Glutamatergic neuron (in vitro differentiated cells): ENCODE measurements around the gene SFTA2. TPM values are rescaled to one million over a fixed set of nuclear protein-coding genes. Genes with fewer than 3 reads are reported as not detected.

ENCODE experiments used
- DNase-seq: peaks from one replicate; pipeline ENCODE4 v3.0.0; 2022
- H3K27ac Mint-ChIP-seq: one replicate; pipeline ENCODE4 v1.8.0; 2020; ENCODE audit warnings: mild to moderate bottlenecking, mixed read lengths, inconsistent platforms; ENCODE audit not compliant: unreplicated experiment
- H3K27me3 Mint-ChIP-seq: one replicate; pipeline ENCODE4 v1.8.0; 2020; ENCODE audit warnings: mild to moderate bottlenecking, moderate library complexity, mixed read lengths, inconsistent platforms; ENCODE audit not compliant: unreplicated experiment
- H3K36me3 Mint-ChIP-seq: one replicate; pipeline ENCODE4 v1.8.0; 2020; ENCODE audit warnings: mild to moderate bottlenecking, mixed read lengths, inconsistent platforms; ENCODE audit not compliant: unreplicated experiment
- H3K4me1 Mint-ChIP-seq: one replicate; pipeline ENCODE4 v1.8.0; 2020; ENCODE audit warnings: mild to moderate bottlenecking, low read depth, mixed read lengths, inconsistent platforms; ENCODE audit not compliant: unreplicated experiment
- H3K4me3 Mint-ChIP-seq: one replicate; pipeline ENCODE4 v1.8.0; 2020; ENCODE audit warnings: mild to moderate bottlenecking, mixed read lengths, inconsistent platforms; ENCODE audit not compliant: unreplicated experiment
- H3K9me3 Mint-ChIP-seq: one replicate; pipeline ENCODE4 v1.8.0; 2020; ENCODE audit warnings: mild to moderate bottlenecking, moderate library complexity, mixed read lengths, inconsistent platforms; ENCODE audit not compliant: unreplicated experiment
- CTCF ChIP-seq: fragments of 200-600 bp; sonication (generic); IDR thresholded peaks from one replicate; pipeline ENCODE4 v1.5.0; 2021; ENCODE audit not compliant: partially characterized antibody, unreplicated experiment
- long read RNA-seq: library from polyadenylated mRNA; unstranded; transcript quantifications from one replicate; pipeline ENCODE4 v2.0.0, GENCODE V29; 2020; ENCODE audit not compliant: unreplicated experiment
- total RNA-seq: library from RNA; stranded (reverse); fragmentation: NEBNext Ultra II Directional; extraction: Animal tissue kit (Norgen Biotek cat#: 25700); gene quantifications from one replicate; pipeline ENCODE4 v1.2.1, GENCODE V29; 2021; ENCODE audit not compliant: unreplicated experiment

SFTA2 gene
- not detected for total RNA-seq
- long read RNA-seq, result 0 reads

GRCh38 chr6:30931969-30932645 is at the start of gene SFTA2:
Gene SFTA2, minus strand, starts transcription at chr6:30932170. Its CDS starts 74 bp downstream, at chr6:30932096.
- H3K4me1 Mint-ChIP-seq, result no peaks in the 10 kb centered on the region
- TF ChIP-seq CTCF, result no peak
- no peak within 1 kb of the TSS for H3K27ac Mint-ChIP-seq
- peaks cover 5% of the 10 kb centered on the region for H3K9me3 Mint-ChIP-seq
- DNase-seq, result no peak
- H3K4me3 Mint-ChIP-seq, result no peak within 1 kb of the TSS
- peaks cover 19% of the 10 kb centered on the region for H3K36me3 Mint-ChIP-seq
- H3K27me3 Mint-ChIP-seq, result peaks cover 4% of the 10 kb centered on the region

- H3K4me3 Mint-ChIP-seq, result no peak overlapping the region
- H3K4me1 Mint-ChIP-seq, result no peaks in the 10 kb centered on the region
- peaks cover 5% of the 10 kb centered on the region for H3K36me3 Mint-ChIP-seq
- DNase-seq, result no peak
- peaks cover 2% of the 10 kb centered on the region for H3K27me3 Mint-ChIP-seq
- TF ChIP-seq CTCF, result no peak
- H3K27ac Mint-ChIP-seq, result no peak overlapping the region
- no peaks in the 10 kb centered on the region for H3K9me3 Mint-ChIP-seq
These were observed 47.7 kb upstream of the SFTA2 start for GRCh38 chr6:30979690-30980089.

- H3K27ac Mint-ChIP-seq, result no peak overlapping the region
- H3K36me3 Mint-ChIP-seq, result peaks cover 5% of the 10 kb centered on the region
- DNase-seq, result no peak
- no peaks in the 10 kb centered on the region for H3K4me1 Mint-ChIP-seq
- peaks cover 2% of the 10 kb centered on the region for H3K27me3 Mint-ChIP-seq
- TF ChIP-seq CTCF, result no peak
- H3K4me3 Mint-ChIP-seq, result no peak overlapping the region
- H3K9me3 Mint-ChIP-seq, result no peaks in the 10 kb centered on the region
These were observed 47.2 kb upstream of the SFTA2 start for GRCh38 chr6:30979141-30979540.

GRCh38 chr6:30974490-30975252 is 42.7 kb upstream of the SFTA2 start:
- DNase-seq, result no peak
- no peak for TF ChIP-seq CTCF
- Mint-ChIP-seq H3K27me3 (peaks cover 9% of the 10 kb centered on the region), H3K27ac (no peak overlapping the region), H3K36me3 (no peaks in the 10 kb centered on the region), H3K9me3 (peaks cover 3% of the 10 kb centered on the region), H3K4me1 (no peaks in the 10 kb centered on the region), H3K4me3 (no peak overlapping the region)

- Mint-ChIP-seq H3K4me3 (no peak overlapping the region), H3K27ac (no peak overlapping the region), H3K9me3 (peaks cover 3% of the 10 kb centered on the region), H3K4me1 (no peaks in the 10 kb centered on the region), H3K36me3 (no peaks in the 10 kb centered on the region), H3K27me3 (peaks cover 8% of the 10 kb centered on the region)
- DNase-seq, result no peak
- TF ChIP-seq CTCF, result no peak
These were observed 40.8 kb upstream of the SFTA2 start for GRCh38 chr6:30972816-30973215.
